Osteocyte (in vitro differentiated cells): ENCODE data around the gene KCTD7. TPM values are rescaled to one million over a fixed set of nuclear protein-coding genes. Genes with fewer than 3 reads are reported as not detected.

ENCODE experiments used
- DNase-seq: peaks from one replicate; pipeline ENCODE4 v3.0.0; 2021; ENCODE audit warnings: mixed read lengths; ENCODE audit not compliant: unreplicated experiment; ENCODE audit errors: extremely low spot score
- H3K27ac Mint-ChIP-seq: one replicate; pipeline ENCODE4 v1.8.0; 2021; ENCODE audit warnings: mild to moderate bottlenecking, mixed read lengths; ENCODE audit not compliant: unreplicated experiment
- H3K27me3 Mint-ChIP-seq: one replicate; pipeline ENCODE4 v1.8.0; 2021; ENCODE audit warnings: mixed read lengths; ENCODE audit not compliant: unreplicated experiment
- H3K36me3 Mint-ChIP-seq: one replicate; pipeline ENCODE4 v1.8.0; 2021; ENCODE audit warnings: mixed read lengths; ENCODE audit not compliant: unreplicated experiment
- H3K4me1 Mint-ChIP-seq: one replicate; pipeline ENCODE4 v1.8.0; 2021; ENCODE audit warnings: mixed read lengths; ENCODE audit not compliant: unreplicated experiment
- H3K4me3 Mint-ChIP-seq: one replicate; pipeline ENCODE4 v1.8.0; 2021; ENCODE audit warnings: mild to moderate bottlenecking, moderate library complexity, mixed read lengths; ENCODE audit not compliant: unreplicated experiment
- H3K9me3 Mint-ChIP-seq: one replicate; pipeline ENCODE4 v1.8.0; 2021; ENCODE audit warnings: mixed read lengths; ENCODE audit not compliant: unreplicated experiment
- total RNA-seq: library from RNA; stranded (reverse); gene quantifications from 2 replicates; pipeline ENCODE4 v1.2.1, GENCODE V29; 2021
- TF ChIP-seq, protein P1 (sequence below): fragments of 200-600 bp; sonication (generic); IDR thresholded peaks from 2 replicates; pipeline ENCODE4 v1.5.0; 2021; ENCODE audit warnings: antibody characterized with exemption, mild to moderate bottlenecking, moderate library complexity

The KCTD7 gene
- total RNA-seq, 1 donor from 2014 or later, result 17.2 TPM

DNA sequence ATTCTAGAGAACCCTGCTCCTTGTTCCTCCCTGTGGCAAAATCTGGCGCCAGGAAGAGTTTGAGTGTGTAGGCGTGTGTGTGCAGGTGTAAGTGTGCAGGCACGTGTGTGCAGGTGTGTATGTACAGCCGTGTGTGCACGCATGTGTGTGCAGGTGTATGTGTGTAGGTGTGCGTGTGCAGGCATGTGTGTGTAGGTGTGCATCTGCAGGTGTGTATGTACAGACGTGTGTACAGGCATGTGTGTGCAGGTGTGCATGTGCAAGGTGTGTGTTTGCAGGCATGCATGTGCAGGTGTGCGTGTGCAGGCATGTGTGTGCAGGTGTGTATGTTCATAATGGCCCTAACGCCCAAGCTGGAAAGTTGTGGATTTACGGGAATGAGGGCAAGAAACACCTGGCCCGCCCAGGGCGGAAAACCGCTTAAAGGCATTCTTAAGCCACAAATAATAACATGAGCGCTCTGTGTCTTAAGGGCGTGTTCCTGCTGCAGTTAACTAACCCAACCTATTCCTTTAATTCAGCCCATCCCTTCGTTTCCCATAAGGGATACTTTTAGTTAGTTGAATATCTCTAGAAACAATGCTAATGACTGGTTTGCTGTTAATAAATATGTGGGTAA, 34.1 kb downstream of the KCTD7 start:
- peaks cover 2% of the 10 kb centered on the region for H3K36me3 Mint-ChIP-seq
- no peak for DNase-seq
- no peaks in the 10 kb centered on the region for H3K9me3 Mint-ChIP-seq
- TF ChIP-seq, protein P1, sequence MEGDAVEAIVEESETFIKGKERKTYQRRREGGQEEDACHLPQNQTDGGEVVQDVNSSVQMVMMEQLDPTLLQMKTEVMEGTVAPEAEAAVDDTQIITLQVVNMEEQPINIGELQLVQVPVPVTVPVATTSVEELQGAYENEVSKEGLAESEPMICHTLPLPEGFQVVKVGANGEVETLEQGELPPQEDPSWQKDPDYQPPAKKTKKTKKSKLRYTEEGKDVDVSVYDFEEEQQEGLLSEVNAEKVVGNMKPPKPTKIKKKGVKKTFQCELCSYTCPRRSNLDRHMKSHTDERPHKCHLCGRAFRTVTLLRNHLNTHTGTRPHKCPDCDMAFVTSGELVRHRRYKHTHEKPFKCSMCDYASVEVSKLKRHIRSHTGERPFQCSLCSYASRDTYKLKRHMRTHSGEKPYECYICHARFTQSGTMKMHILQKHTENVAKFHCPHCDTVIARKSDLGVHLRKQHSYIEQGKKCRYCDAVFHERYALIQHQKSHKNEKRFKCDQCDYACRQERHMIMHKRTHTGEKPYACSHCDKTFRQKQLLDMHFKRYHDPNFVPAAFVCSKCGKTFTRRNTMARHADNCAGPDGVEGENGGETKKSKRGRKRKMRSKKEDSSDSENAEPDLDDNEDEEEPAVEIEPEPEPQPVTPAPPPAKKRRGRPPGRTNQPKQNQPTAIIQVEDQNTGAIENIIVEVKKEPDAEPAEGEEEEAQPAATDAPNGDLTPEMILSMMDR, result no peak
- no peaks in the 10 kb centered on the region for H3K27me3 Mint-ChIP-seq
- no peak overlapping the region for H3K27ac Mint-ChIP-seq
- H3K4me1 Mint-ChIP-seq, result no peaks in the 10 kb centered on the region
- no peak overlapping the region for H3K4me3 Mint-ChIP-seq

DNA sequence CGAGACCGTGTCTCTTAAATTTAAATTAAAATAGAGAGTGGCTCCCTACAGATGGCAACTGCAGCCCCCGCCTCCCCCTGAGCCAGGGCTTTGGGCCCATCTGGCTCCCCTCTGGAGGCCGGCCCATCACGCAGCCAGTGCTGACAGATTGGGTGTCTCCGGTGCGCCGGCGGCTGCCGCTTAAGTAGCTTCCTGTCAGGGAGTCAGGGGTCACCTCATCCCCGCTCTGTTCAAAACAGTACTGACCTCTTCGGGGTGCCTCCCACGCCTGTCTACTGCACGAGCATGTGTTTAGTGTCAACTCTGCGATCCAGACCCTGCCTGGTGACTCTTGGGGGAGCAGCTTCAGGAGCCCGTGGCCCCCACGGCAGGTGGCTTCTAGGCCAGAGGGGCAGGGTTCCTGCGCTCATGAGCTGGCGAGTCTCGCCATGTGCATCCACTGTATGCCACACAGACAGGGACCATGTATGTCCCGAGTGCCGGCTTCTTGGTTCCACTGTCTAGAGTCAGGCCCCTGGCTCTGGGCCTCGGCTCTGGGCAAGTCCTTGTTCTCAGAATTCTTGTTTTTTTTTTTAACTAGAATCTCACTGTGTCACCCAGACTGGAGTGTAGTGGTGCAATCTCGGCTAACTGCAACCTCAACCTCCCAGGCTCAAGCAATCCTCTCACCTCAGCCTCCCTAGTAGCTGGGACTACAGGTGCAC, 36.1 kb downstream of the KCTD7 start:
- Mint-ChIP-seq H3K4me3 (no peak overlapping the region), H3K4me1 (no peaks in the 10 kb centered on the region), H3K27ac (no peak overlapping the region), H3K36me3 (peaks cover 6% of the 10 kb centered on the region), H3K27me3 (no peaks in the 10 kb centered on the region), H3K9me3 (no peaks in the 10 kb centered on the region)
- DNase-seq, result no peak
- TF ChIP-seq, protein P1, result no peak

DNA sequence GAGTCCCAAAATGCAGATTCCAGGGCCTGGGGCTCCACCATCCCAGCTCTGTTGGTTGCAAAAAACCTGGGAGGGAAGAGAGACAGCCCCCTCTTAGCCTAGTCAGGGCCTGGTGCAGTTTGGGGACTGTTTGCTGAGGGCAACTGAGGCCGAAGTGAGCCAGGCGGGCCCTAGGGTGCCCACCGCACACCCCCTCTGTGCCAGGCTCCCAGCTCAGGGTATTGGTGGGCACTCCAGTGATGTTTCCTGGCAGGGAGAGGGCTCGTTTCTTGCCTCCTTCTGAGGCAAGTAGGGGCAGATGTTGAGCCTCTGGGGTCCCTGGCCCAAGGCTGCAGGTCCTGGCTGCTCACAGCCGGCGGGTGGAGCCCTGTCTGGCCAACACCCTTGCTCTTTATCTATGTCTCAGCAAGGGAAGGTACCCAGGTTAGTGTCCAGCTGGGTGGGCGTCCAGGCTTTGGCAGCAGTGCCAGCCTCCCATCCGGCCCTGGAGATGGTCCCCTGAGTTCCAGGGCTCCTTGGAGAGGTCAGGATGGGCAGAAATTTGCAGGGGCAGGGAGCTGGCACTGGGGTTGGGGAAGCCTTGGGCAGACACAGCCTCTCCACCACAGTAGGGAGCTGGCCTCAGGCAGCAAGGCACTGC, 37.8 kb downstream of the KCTD7 start:
- no peaks in the 10 kb centered on the region for H3K27me3 Mint-ChIP-seq
- no peak overlapping the region for H3K4me3 Mint-ChIP-seq

DNA sequence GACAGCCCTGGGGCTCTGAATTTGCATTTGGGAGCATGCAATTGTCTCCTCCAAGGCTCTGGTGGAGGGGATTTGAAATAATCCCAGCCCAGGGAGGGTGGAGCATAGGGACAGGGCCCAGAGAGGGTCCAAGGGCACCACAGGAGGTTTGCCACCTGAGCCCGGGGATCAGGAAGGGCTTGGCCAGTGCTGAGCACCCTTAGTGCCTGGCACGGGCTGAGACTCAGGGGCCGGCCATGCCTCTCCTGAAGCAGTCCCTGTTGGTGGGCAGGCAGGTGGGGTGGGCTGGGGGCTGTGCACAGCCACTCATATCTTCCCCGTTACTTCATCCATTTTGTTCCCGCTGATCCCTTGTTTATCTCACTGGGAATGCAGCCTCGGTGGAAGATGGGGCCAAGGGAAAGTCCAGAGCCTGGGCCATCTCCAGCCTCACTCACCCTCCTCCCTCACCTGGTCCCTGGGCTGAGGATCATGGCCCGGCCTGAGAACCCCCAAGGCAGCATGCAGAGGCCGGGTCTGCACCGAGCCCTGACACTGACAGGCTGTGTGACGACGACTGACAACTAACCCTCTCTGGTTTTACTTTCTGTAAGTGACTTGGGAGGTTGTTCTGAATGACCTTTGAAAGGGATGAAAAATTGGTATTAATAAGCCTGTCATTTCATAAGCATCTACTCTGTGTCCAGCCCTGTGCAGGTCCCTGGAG, 38.5 kb downstream of the KCTD7 start:
- H3K36me3 Mint-ChIP-seq, result peaks cover 10% of the 10 kb centered on the region
- no peaks in the 10 kb centered on the region for H3K9me3 Mint-ChIP-seq
- TF ChIP-seq, protein P1, result no peak
- H3K27me3 Mint-ChIP-seq, result no peaks in the 10 kb centered on the region
- no peak overlapping the region for H3K27ac Mint-ChIP-seq
- no peak overlapping the region for H3K4me3 Mint-ChIP-seq
- DNase-seq, result no peak
- H3K4me1 Mint-ChIP-seq, result no peaks in the 10 kb centered on the region

More for the DNA sequence above, 37.8 kb downstream of the KCTD7 start:
- H3K36me3 Mint-ChIP-seq, result peaks cover 10% of the 10 kb centered on the region
- DNase-seq, result no peak
- TF ChIP-seq, protein P1, result no peak
- no peak overlapping the region for H3K27ac Mint-ChIP-seq
- H3K9me3 Mint-ChIP-seq, result no peaks in the 10 kb centered on the region
- H3K4me1 Mint-ChIP-seq, result no peaks in the 10 kb centered on the region
